Activated naive CD4-positive, alpha-beta T cell treated with anti-CD3 and anti-CD28 coated beads, Interleukin-2, amount 10 ng/mL, durations not matched to agents 7 days and 5 days (primary cell): ENCODE results near the gene ADRA2B.

Source experiments
- CTCF ChIA-PET: fragments of 350-600 bp; sonication (Branson Sonifier 250); formaldehyde crosslinking; loops from one replicate; lab custom pipeline; 2021; ENCODE audit warnings: antibody characterized with exemption; lab: Charles Lee
- DNase-seq: peaks from one replicate; pipeline ENCODE4 v3.0.0-alpha.2; 2020
- H3K27ac Mint-ChIP-seq: one replicate; pipeline ENCODE4 v1.8.0; 2021; ENCODE audit warnings: mild to moderate bottlenecking, moderate library complexity, mixed read lengths
- H3K27me3 Mint-ChIP-seq: one replicate; pipeline ENCODE4 v1.8.0; 2021; ENCODE audit warnings: mild to moderate bottlenecking, mixed read lengths
- H3K36me3 Mint-ChIP-seq: one replicate; pipeline ENCODE4 v1.8.0; 2021; ENCODE audit warnings: mixed read lengths
- H3K4me1 Mint-ChIP-seq: one replicate; pipeline ENCODE4 v1.8.0; 2021; ENCODE audit warnings: mixed read lengths
- H3K4me3 Mint-ChIP-seq: one replicate; pipeline ENCODE4 v1.8.0; 2021; ENCODE audit warnings: mild to moderate bottlenecking, moderate library complexity, mixed read lengths
- H3K9me3 Mint-ChIP-seq: one replicate; pipeline ENCODE4 v1.8.0; 2021; ENCODE audit warnings: mixed read lengths

Gene ADRA2B

DNA sequence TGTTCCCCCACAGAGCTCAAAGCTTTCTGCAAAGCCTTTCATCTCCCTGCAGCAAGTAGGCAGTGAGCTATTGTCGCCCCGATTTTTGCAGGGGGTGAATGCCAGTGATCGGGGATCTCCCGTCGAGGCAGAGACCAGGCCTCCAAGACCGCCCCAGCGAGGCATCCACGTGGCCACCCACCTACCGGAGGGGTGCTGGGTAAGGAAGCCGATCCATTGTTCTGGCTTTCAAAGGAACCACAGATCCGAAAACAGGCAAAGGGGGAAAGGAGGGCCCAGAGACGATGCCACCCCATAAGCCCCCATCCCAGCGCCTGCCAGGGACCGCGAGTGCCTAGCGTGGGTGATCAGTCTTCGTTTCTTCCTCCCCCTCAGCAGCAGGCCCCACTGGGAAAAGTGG lies 2.4 kb downstream of the ADRA2B start:
- H3K27me3 Mint-ChIP-seq = peaks cover 75% of the 10 kb centered on the region
- CTCF ChIA-PET = interaction anchor here (1.1 to 4.1 kb wide), 7 partner anchors 17 to 121 kb away, joined by 3 to 20 read pairs (median 4); no protein-coding TSS in a partner anchor
- H3K9me3 Mint-ChIP-seq = no peaks in the 10 kb centered on the region

DNA sequence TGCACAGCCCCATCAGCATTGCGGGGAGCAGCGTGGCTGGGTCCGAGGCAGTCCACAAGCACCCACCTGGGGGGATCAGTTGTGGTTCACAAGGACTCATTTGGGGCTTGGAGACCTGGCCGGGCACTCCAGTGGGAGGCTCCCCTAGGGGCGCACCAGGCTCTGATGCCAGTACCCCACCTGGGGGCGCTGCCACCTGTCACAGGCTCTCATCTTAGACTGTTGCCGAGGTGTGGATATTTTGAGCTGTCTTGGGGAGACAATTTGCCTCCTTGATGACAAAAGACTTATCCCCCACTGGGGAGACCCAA lies 3.0 kb downstream of the ADRA2B start:
- CTCF ChIA-PET = interaction anchor here (1.1 to 4.1 kb wide), 9 partner anchors 10 to 121 kb away, joined by 3 to 20 read pairs (median 4); no protein-coding TSS in a partner anchor
- no peak overlapping the region for H3K27ac Mint-ChIP-seq
- H3K27me3 Mint-ChIP-seq = peaks cover 75% of the 10 kb centered on the region
- no peaks in the 10 kb centered on the region for H3K36me3 Mint-ChIP-seq
- peak; percentile 35 for DNase-seq
- no peak overlapping the region for H3K4me3 Mint-ChIP-seq
- peaks cover 14% of the 10 kb centered on the region for H3K4me1 Mint-ChIP-seq
- no peaks in the 10 kb centered on the region for H3K9me3 Mint-ChIP-seq

More for the DNA sequence above, 2.4 kb downstream of the ADRA2B start:
- Mint-ChIP-seq H3K36me3 (no peaks in the 10 kb centered on the region), H3K4me3 (no peak overlapping the region), H3K27ac (no peak overlapping the region), H3K4me1 (peaks cover 14% of the 10 kb centered on the region)
- no peak for DNase-seq

DNA sequence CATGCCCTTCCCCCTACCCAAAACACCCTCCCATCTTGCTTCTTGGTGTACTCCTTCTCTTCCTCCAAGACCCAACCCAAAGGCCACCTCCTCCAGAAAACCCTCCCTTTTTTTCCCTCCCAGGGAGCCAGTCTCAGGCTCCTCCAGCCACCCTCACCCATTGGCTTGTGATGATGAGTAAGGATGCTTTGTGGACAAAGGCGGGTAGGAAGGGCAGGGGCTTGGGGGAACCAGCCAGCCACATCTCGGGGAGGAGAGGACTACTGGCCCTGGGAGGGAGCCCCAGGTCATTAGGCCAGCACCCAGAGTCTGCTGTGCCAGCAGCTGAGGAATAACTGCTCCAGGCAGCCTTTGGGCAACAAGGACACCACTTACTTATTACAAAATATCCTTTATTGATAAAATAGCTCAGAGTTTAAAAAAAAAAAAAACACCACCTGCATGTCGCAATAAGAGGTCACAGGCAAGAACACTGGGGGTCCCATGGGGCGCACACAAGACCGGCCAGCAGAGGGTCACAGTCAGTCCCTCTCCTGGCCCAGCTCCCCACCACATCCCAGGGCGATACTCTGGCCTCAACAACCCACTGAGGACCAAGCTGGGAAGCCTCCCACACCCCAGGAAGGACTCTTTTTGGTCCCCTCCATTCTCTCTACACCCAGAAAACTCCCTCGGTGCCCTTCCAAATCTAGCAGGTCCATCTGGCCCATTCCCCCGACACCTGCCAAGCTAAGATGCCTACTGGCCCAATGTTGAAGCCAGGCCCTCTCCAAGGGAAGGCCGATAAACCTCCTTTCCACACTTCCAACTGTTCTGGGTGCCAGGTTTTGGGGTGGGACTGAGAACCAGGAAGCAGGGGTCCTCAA lies 3.6 kb downstream of the ADRA2B start:
- Mint-ChIP-seq H3K9me3 (no peaks in the 10 kb centered on the region), H3K36me3 (no peaks in the 10 kb centered on the region), H3K27ac (no peak overlapping the region), H3K27me3 (peaks cover 75% of the 10 kb centered on the region), H3K4me1 (peaks cover 13% of the 10 kb centered on the region), H3K4me3 (no peak overlapping the region)
- CTCF ChIA-PET = interaction anchor here (1.1 to 4.1 kb wide), 8 partner anchors 11 to 120 kb away, joined by 3 to 20 read pairs (median 4); no protein-coding TSS in a partner anchor
- no peak for DNase-seq

DNA sequence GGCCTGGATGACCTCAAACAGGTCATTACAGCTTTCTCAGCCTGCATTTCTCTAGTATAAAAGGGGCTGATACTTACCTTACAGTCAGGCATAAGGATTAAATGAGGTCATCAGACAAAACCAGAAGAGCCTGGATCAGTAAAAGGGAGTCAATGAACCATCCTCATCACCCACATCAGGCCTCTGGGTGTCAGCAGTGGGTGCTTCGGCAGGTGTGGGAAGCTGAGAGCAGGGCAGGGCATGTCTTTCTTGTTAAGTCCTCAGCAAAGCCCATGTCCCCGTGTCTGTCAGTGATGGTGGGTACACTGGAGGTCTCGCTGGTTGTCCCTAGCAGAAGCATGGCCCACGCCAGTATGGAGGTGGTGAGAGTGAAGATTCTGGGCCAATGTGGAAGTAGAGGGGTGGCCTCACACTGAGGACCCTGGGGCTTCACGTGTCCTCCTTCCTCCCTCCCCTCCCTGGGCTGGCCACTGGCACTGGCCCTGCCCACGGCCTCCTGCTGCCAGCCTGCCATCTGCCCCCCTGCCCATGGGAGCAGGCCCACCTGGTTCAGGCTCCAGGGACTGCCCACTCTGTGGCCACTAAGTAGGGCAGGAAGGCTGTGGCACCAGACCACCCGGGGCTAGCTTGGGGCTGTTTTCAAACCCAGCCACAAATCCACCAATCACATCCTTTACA lies 4.4 kb downstream of the ADRA2B start:
- CTCF ChIA-PET = interaction anchor here (1.2 to 4.1 kb wide), 4 partner anchors 12 to 89 kb away, joined by 3 to 20 read pairs (median 4); no protein-coding TSS in a partner anchor
- Mint-ChIP-seq H3K27me3 (peaks cover 70% of the 10 kb centered on the region), H3K4me3 (no peak overlapping the region), H3K36me3 (no peaks in the 10 kb centered on the region), H3K9me3 (no peaks in the 10 kb centered on the region), H3K4me1 (peaks cover 6% of the 10 kb centered on the region), H3K27ac (no peak overlapping the region)
- DNase-seq = no peak

DNA sequence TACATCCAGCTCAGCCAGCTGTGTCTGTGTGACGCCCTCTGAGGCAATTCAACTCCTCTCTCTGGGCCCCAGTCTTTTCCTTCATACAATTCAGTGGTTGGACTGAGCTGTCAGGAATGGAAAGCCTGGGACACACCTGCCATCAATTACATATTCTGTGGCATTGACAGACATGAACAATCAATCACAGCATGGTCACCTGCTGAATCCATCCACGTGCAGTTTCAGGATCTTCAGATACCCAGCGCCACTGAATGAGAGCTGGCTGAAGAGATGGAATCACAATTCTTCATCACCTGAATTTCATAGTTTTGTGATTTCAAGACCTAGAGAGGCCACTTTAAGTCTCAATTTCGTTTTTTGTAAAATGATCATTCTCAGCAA lies 5.1 kb downstream of the ADRA2B start:
- peaks cover under 1% of the 10 kb centered on the region for H3K9me3 Mint-ChIP-seq
- peaks cover 6% of the 10 kb centered on the region for H3K4me1 Mint-ChIP-seq
- H3K36me3 Mint-ChIP-seq = no peaks in the 10 kb centered on the region
- CTCF ChIA-PET = interaction anchor here (1.4 to 4.1 kb wide), 2 partner anchors 63 to 89 kb away, joined by 5 to 20 read pairs; no protein-coding TSS in a partner anchor
- H3K4me3 Mint-ChIP-seq = no peak overlapping the region
- peaks cover 68% of the 10 kb centered on the region for H3K27me3 Mint-ChIP-seq
- no peak overlapping the region for H3K27ac Mint-ChIP-seq
- DNase-seq = no peak

DNA sequence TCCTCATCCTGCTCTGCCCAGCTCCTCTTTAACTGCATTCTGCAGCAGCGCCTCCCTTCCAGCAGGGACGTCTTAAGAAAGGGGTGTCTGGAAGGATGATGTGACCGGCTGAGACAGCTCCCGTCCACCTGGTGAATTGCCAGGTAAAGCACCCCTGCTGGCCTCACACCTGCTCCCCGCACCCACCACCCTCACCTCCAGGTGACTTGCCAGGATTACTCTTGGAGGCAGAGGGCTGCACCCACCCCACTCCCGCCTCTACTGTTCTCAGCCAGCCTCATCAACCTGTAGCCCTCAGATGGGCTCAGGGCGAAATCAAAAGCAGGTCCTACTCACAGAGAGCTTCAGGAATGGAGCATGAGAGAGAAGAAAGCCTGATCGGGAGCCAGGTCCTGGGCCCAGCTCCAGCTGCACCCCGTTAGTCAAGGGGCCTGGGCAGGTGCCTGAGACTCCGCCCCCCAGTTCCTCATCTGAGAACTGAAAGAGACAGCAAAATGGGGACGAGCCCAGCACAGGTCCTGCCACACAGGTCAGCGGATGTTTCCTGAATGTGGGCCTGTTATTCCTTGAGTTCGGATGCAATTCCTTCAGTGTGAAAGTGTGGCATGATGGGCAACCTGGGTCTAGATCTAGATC lies 5.6 kb downstream of the ADRA2B start:
- H3K4me1 Mint-ChIP-seq = peaks cover 5% of the 10 kb centered on the region
- DNase-seq = no peak
- H3K9me3 Mint-ChIP-seq = peaks cover 3% of the 10 kb centered on the region
- peaks cover 64% of the 10 kb centered on the region for H3K27me3 Mint-ChIP-seq
- no peak overlapping the region for H3K4me3 Mint-ChIP-seq
- no peak overlapping the region for H3K27ac Mint-ChIP-seq
- no peaks in the 10 kb centered on the region for H3K36me3 Mint-ChIP-seq
- CTCF ChIA-PET = interaction anchor here (0.7 to 4.1 kb wide), 3 partner anchors 23 to 88 kb away, joined by 3 to 20 read pairs (median 5); no protein-coding TSS in a partner anchor

DNA sequence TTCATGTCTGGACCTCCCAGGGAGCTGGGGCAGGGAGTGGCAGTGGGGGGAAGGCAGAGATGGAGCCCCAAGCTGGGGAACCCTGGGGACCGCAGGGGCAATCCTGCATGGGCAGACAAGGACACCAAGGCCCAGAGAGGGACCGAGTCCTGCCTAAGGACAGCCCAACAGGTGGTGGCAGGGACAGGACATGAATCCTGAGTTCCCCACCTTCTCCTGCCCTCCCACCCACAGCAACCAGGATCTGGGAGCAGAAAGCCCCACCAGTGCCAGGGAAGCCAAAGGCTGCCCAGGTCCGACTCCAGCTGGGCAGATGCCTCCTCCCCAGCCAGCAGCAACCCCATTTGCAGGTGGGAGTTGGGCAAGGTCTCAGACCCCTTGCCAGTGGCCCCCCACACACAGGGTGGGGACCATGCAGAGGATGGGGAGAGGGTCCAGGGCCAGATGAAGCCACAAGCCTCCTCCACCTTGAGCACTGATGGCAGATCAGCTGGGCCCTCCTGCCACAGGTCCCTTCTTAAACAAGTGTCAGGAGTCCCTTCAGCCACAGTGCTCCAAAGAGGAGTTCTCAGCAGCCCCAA lies 6.3 kb downstream of the ADRA2B start:
- Mint-ChIP-seq H3K36me3 (no peaks in the 10 kb centered on the region), H3K27ac (no peak overlapping the region), H3K9me3 (peaks cover 10% of the 10 kb centered on the region), H3K27me3 (peaks cover 64% of the 10 kb centered on the region), H3K4me1 (no peaks in the 10 kb centered on the region), H3K4me3 (no peak overlapping the region)
- no peak for DNase-seq
- CTCF ChIA-PET = interaction anchor here (0.7 to 4.1 kb wide), 2 partner anchors 23 to 65 kb away, joined by 3 to 20 read pairs; no protein-coding TSS in a partner anchor

DNA sequence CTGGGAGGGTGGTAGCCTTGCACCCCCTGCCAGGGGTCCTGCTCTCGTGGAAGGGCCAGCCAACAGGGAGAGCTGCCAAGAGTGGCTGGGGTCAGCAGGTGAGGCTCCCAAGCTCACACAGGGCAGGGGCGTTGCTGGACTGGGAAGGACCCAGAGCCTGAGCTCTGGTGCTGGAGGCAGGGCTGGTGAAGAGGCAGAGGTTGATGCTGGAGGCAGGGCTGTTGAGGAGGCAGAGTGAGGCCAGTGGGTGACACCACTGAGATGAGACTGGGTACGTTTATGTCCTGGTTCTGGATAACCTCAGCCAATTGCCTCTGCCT lies 7.0 kb downstream of the ADRA2B start:
- H3K27ac Mint-ChIP-seq = no peak overlapping the region
- H3K36me3 Mint-ChIP-seq = no peaks in the 10 kb centered on the region
- no peak overlapping the region for H3K4me3 Mint-ChIP-seq
- H3K4me1 Mint-ChIP-seq = no peaks in the 10 kb centered on the region
- peaks cover 13% of the 10 kb centered on the region for H3K9me3 Mint-ChIP-seq
- peaks cover 57% of the 10 kb centered on the region for H3K27me3 Mint-ChIP-seq
- CTCF ChIA-PET = no interaction called here
- no peak for DNase-seq

DNA sequence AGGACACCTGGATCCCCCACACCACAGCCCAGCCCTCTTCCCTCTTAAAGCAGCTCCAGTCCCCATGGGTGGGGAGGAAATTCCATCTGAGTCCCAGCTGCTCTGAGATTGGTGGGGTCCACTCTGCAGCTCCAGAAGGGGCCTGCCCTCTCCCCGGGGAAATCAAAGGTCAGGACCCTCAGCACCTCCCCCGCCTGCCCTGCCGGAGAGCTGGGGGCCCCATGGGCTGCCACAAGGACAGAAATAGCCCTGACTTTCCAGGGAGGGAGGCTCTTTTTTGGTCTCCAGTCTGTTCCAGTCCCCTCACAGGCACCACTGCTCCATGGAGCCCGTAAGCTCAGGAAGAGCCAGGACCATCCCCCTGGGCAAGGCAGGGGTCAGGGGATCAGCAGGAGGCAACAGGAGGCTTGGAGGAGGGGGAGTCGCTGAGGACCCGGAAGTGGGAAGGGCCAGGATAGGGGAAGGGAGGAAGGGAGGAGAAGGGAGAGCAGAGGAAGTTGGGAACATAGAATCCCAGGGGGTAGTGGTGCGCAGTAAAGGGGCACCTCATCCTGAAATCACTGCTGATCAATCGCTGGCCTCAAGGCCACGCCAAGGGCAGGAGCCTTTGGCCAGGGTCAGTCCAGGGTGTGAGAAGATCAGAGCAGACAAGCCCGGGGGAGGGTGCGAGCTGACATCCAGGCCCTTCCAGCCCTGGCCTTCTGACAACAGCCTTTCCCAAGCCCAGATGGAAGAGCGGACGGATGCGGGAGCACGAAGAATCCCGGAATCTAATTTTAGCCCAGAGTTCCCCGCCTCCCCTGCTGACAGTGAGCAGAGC lies 7.6 kb downstream of the ADRA2B start:
- peaks cover 13% of the 10 kb centered on the region for H3K9me3 Mint-ChIP-seq
- no peak overlapping the region for H3K27ac Mint-ChIP-seq
- DNase-seq = no peak
- H3K36me3 Mint-ChIP-seq = no peaks in the 10 kb centered on the region
- no peaks in the 10 kb centered on the region for H3K4me1 Mint-ChIP-seq
- H3K27me3 Mint-ChIP-seq = peaks cover 52% of the 10 kb centered on the region
- no peak overlapping the region for H3K4me3 Mint-ChIP-seq
- CTCF ChIA-PET = no interaction called here

DNA sequence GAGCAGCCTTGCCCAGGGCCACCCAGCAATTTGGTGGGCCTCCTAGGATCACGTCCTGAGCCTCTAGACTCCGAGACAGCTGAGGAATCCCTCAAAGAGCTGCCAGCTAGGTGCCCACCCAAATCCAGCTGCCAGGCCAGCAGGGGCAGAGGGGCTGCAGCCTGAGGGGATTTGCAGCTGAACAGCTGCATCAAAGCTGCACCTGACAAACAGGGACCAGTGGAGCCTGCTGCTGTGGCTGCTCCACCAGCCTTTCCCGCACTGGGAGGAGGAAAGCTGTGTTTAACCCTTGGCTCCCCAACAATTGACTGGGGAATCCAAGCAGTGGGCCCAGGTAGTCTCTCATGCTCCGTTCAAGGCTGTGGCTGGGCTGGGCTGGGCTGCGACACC lies 8.2 kb downstream of the ADRA2B start:
- no peak for DNase-seq
- CTCF ChIA-PET = no interaction called here
- no peaks in the 10 kb centered on the region for H3K36me3 Mint-ChIP-seq
- H3K4me1 Mint-ChIP-seq = no peaks in the 10 kb centered on the region
- H3K27ac Mint-ChIP-seq = no peak overlapping the region
- peaks cover 13% of the 10 kb centered on the region for H3K9me3 Mint-ChIP-seq
- no peak overlapping the region for H3K4me3 Mint-ChIP-seq
- peaks cover 46% of the 10 kb centered on the region for H3K27me3 Mint-ChIP-seq

DNA sequence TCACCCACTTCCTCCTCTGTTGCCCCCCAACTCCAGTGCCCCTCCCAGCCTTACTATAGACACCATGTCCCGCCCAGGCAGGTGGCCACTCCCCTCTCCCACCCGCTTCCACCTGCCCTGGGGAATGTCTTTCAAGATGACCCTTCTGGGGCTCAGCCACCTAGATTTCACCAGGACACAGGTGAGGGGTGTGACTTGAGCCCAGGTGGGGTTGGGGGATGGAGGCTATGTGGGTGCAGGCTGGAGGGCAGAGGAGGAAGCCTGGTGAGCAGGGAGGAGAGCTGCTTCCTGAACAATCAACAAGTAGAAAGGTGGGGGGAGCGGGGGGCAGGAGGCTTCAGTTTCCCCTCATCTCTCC lies 8.7 kb downstream of the ADRA2B start:
- Mint-ChIP-seq H3K9me3 (peaks cover 13% of the 10 kb centered on the region), H3K27me3 (peaks cover 41% of the 10 kb centered on the region), H3K4me1 (no peaks in the 10 kb centered on the region), H3K36me3 (no peaks in the 10 kb centered on the region), H3K27ac (no peak overlapping the region), H3K4me3 (no peak overlapping the region)
- CTCF ChIA-PET = no interaction called here
- DNase-seq = no peak

DNA sequence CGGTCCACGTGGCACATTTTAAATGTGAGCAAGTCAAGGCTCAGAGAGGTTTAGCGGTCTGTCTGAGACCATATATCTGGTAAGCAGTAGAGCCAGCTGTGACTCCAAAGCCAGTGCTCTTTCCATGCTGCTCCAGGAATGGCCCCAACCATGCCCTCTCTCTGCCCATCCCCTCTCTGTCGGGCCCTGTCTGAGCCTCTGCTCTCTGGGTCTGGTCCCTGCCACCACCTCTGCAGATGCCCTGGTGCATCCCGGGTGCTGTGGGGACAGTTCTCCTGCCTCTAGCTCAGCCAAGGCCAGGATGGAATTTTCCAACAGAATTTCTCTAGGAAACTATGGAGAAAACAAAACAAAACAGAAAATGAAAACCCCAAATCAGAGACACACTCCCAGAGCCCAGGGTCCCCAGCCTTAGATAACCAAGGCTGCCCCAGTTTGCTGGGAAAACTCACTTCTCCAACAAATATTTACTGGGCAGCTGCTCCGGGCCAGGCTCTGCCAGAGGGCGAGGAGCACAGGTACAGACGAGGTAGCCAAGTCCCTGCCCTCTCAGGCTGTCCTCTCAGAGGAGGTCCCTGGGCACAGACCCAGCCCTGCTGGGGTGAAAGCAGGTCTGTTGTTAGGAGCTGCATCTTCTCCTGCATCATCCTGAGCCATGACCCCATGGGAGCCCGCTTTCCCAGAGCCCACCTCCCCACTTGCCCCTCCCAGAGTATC lies 9.2 kb downstream of the ADRA2B start:
- H3K36me3 Mint-ChIP-seq = no peaks in the 10 kb centered on the region
- DNase-seq = no peak
- no peak overlapping the region for H3K4me3 Mint-ChIP-seq
- no peaks in the 10 kb centered on the region for H3K4me1 Mint-ChIP-seq
- peaks cover 41% of the 10 kb centered on the region for H3K27me3 Mint-ChIP-seq
- H3K27ac Mint-ChIP-seq = no peak overlapping the region
- CTCF ChIA-PET = no interaction called here
- peaks cover 13% of the 10 kb centered on the region for H3K9me3 Mint-ChIP-seq
